NCI-H187 treated with DMSO at 0.1 percent for 48 hours (cell line): ENCODE data around the gene TACR1.
A peak's percentile ranks its signal among the peaks of the same experiment; 100 is the strongest.
"Not testable (repeated sequence)": the region's sequence is repeated elsewhere in the genome, so short reads cannot be mapped to it uniquely, and the experiment has no call there.

Experiments used
- DNase-seq: peaks from one replicate; lab custom pipeline; 2025; lab: John Stamatoyannopoulos, UW

TACR1 gene

DNA sequence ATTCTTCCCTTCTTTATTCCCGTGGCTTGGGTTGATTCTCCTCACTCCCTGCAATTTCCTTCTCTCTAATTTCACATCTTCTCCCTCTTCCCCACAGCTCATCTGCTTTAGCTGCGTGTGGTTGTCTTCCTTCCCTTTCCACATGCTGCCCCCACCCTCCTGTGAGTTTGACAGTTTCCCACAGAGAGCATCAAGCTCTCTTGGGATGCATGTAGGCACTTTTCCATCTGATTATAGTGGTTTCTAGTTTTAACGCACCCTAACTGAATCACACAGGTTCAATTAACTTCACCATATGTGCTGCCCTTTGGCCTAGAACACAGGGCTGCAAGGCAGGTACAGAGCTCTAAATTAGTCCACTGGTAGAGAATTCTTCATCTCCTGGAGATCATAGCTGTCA is 110.5 kb downstream of the TACR1 start:
- DNase-seq: no peak

GRCh38 chr2:75087736-75088135 is 111.6 kb downstream of the TACR1 start:
- DNase-seq: no peak

GRCh38 chr2:75079575-75079974 is 119.7 kb downstream of the TACR1 start:
- no peak for DNase-seq

DNA sequence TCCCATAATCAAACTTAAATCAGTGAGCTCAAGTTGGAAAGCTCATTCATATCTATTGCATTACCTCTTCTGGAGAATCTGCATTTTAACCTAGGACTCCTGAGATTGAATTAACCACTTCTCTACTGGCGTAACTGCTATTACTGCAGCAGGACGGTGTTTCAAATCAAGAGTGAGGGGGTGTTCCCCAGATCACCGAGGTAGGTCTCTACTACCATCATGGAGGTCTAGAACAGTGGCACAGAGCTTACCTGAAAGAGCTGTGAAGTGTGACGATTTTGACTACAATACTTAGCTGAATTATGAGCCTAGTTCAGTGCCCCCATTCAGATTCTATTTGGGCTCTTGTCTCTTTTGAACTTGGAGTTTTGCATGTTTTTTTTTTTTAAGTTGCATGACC is 121.4 kb downstream of the TACR1 start:
- no peak for DNase-seq

DNA sequence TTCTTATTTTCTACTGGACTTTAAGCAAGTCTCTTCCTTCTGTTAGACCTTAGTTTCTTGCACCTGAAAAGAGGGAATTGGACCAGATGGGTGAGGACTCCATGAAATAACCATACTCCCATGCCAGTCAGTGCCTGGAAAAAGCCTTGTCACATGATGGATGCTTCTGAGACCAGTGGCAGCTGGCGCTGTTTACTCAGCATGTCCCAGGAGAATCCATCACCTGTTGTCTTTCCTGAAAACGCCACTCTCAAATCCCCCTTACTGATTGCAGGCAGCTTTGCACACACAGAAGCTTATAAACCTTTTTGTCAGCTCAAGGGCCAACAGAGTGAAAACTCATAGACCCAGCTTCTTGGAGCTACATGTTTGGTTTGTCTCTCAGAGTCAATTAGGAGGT is 123.2 kb downstream of the TACR1 start:
- peak; percentile 91 for DNase-seq

DNA sequence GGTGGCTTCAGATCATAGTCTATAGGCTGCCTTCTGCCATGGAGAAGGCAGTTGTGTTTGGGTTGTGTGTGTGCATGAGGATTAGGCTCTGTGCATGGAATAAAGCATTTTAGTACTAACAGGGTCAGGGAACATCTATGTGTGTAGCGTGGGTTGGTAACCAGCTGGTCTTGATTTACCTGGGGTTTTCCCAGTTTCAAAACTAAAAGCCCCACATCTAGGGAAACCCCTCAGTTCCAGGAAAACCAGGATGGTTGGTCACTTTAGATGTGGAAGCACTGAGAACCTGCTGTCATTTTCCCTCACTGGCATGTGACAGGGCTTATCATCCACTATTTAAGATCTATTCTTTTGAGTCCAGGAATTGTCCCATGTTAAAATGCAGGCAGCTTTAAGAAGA is 124.6 kb downstream of the TACR1 start:
- DNase-seq: no peak

- DNase-seq: no peak
These were observed 125.1 kb downstream of the TACR1 start for GRCh38 chr2:75074228-75074627.

GRCh38 chr2:75071766-75072165 is 127.6 kb downstream of the TACR1 start:
- no peak for DNase-seq

- DNase-seq: no peak
These were observed 130.8 kb downstream of the TACR1 start for GRCh38 chr2:75068546-75068945.

- no peak for DNase-seq
These were observed 131.8 kb downstream of the TACR1 start for GRCh38 chr2:75067506-75067905.

DNA sequence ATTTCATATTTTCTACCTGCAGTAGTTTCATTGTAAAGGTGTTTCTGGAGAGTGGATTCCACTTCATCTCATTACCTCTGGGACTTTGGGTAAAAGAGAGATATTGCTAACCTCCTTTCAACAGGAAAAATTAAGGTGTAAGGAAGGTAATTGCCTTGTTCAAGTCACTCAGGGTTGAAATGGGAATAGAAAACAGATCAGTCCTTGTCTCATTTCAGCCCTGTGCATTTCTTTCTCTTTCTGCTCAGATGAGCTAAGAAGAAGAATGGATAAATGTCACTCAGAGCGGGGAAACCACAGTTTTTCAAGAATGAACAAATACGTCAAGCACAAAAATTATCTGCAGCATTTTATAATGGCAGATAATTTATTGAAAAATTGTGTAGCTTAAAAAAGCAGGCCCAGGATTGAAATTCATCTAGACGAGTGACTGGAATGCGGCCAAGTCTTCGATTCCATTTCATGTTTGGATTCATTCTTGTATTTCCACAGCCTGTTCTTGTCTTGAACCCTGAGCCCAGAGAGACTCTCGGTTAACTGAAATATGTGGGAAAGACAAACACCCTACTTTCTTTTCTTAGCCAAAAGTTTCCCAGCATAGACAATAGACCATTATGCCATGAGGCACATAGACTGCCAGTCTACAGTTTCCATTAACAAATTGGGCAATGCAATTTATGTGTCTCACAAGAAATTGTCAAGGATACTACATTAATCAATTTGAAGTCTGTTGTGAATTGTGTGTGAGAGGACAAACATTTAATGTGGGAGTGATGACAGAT is 133.0 kb downstream of the TACR1 start:
- DNase-seq: no peak

- DNase-seq: no peak
These were observed 133.8 kb downstream of the TACR1 start for GRCh38 chr2:75065402-75066008.

- DNase-seq: no peak
These were observed 134.5 kb downstream of the TACR1 start for GRCh38 chr2:75064691-75065396.

DNA sequence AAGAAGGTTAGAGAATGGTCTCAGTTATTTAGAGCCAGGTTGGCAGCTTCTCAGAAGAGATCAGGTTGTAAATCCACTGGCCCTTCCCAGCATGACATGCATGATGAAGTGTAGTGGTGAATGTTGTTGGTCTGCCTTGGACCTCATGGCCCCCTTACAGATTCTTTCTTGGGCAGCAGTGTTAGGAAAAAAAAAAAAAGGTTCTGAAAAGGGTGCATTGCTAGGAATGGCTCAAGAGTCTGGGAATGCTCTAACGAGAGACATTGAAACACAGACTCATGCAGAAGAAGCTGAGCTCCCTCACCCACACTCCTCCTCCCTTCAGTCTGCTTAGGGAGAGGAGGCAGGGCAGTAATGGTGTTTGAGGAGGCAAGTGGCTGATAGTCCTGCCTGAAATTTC is 135.4 kb downstream of the TACR1 start:
- DNase-seq: no peak

DNA sequence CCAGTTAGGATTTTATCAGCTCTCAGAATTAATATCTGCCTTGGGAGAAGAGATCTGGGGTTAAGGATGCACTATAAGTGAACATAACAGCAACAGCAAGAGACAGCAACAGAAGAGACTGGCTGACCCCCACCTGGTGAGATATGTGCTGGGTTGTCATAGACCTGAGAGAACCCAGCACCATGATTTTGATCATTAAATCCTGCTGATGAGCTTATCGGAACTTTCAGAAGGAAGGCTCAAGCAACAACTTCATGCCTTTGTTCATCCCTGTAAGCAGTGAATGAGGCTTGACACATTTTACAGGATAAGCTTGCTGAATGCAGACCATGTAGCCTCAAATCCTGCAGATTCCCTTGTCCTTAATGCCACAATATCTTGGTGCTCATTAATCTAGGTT is 140.9 kb downstream of the TACR1 start:
- no peak for DNase-seq

DNA sequence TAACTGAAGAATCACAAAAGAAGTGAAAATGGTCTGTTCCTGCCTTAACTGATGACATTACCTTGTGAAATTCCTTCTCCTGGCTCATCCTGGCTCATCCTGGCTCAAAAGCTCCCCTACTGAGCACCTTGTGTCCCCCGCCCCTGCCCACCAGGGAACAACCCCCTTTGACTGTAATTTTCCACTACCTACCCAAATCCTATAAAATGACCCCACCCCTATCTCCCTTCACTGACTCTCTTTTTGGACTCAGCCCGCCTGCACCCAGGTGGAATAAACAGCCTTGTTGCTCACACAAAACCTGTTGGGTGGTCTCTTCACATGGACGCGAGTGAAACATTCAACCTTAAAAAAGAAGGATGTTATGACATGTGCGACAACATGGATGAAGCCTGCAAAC is 142.2 kb downstream of the TACR1 start:
- not testable (repeated sequence) for DNase-seq

GRCh38 chr2:75055820-75056675 is 143.3 kb downstream of the TACR1 start:
- no peak for DNase-seq

DNA sequence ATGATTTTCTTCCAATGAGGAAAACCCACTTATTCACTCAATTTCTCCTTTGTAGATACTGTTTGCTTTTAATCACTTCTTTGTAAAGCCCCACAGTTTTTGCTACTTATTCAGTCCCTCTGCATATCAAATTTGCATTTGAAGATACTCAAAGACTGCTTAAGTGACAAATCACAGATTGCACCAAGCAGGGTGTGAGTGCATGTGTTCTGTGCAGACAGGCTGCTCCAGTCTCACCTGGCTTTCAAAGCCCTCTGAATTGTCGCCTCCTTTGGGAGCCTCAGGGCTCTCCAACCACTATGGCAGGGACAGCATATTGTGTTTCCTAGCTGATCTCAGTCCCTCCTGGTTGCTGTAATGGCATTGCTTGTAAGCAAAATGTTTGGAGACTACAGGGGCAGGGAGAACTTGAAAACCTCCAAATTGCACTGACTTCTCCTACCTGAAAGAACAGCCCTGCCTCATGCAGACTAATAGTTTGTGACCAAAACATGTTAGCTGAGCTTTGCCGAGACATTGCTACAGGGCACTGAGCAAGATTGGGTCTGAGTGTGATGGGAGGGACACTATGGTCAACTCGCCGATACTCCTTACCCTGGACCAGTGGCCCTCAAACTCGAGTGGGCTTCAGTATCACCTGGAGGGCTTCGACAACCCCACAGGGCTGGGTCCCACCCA is 144.0 kb downstream of the TACR1 start:
- DNase-seq: no peak

- no peak for DNase-seq
These were observed 145.0 kb downstream of the TACR1 start for GRCh38 chr2:75054296-75054695.

DNA sequence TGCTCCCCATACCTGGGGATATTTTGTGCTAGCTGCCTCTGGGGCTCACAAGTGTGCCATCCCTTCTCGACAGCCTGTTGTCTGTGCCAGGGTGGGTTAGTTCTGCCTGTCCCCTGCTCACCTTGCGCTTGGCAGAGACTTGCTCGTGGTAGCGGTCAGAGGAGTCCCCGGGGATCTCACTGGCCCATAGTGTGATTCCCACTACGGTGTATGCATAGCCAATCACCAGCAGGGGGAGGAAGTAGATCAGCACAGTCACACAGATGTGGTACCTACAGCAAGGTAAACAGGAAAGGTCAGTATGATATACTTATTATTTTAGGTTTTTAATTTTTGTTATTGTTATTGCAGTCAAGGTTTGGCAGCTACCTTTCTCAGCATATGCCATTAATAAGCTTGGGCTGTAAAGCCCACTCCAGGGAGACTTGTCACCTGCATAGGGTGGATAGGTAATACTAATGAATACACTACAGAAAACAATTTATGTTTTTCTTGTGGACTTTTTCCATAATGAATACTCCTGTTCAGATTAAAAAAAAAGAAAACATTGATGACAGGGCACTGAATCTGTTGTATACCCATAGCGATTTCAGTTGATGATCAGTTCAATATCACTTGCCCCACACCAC is 145.7 kb downstream of the TACR1 start:
- no peak for DNase-seq

GRCh38 chr2:75047992-75048625 is 151.2 kb downstream of the TACR1 start:
- DNase-seq: no peak
